HepG2 (cell line): ENCODE results near the gene ITM2B. TPM values are rescaled to one million over a fixed set of nuclear protein-coding genes. Genes with fewer than 3 reads are reported as not detected.
A peak's percentile ranks its signal among the peaks of the same experiment; 100 is the strongest.

ENCODE experiments used
- CSRNP2 ChIP-seq: sonication (generic); formaldehyde crosslinking; conservative IDR thresholded peaks from 2 replicates; pipeline ENCODE4 v1.8.0; 2022; ENCODE audit warnings: low read depth, missing genetic modification reagents
- HMGXB3 ChIP-seq: sonication (generic); formaldehyde crosslinking; IDR thresholded peaks from 2 replicates; pipeline ENCODE4 v1.4.0; 2020; ENCODE audit warnings: missing genetic modification reagents, borderline replicate concordance
- NFAT5 ChIP-seq: sonication (generic); formaldehyde crosslinking; IDR thresholded peaks from 2 replicates; pipeline ENCODE4 v1.4.0; 2020; ENCODE audit warnings: missing genetic modification reagents
- PHF21A ChIP-seq: sonication (generic); formaldehyde crosslinking; IDR thresholded peaks from 2 replicates; pipeline ENCODE4 v1.5.0; 2020; ENCODE audit warnings: mild to moderate bottlenecking, missing genetic modification reagents
- SP2 ChIP-seq: sonication (generic); formaldehyde crosslinking; IDR thresholded peaks from 2 replicates; pipeline ENCODE4 v1.5.1; 2020; ENCODE audit warnings: mild to moderate bottlenecking, missing genetic modification reagents
- ZFP41 ChIP-seq: sonication (generic); formaldehyde crosslinking; IDR thresholded peaks from 2 replicates; pipeline ENCODE4 v1.4.0; 2020; ENCODE audit warnings: mild to moderate bottlenecking, missing genetic modification reagents, borderline replicate concordance
- ZNF678 ChIP-seq: sonication (generic); formaldehyde crosslinking; IDR thresholded peaks from 2 replicates; pipeline ENCODE4 v1.4.0; 2020; ENCODE audit warnings: mild to moderate bottlenecking, missing genetic modification reagents
- polyA plus RNA-seq, 8 experiments: library from polyadenylated mRNA; depleted of rRNA in 3 of 8; stranded (reverse) in 7 of 8; unstranded in 1 of 8; fragments of >200 nt; fragmentation: Illumina TruSeq in 4 of 8; extraction: Trizol in 4 of 8; gene quantifications; 2 replicates each; pipeline versions ENCODE4 v1.2.1 to v1.2.3, GENCODE V29; 2011 to 2016; ENCODE audit warnings: low read depth in 4 of 8, missing spikeins in 1 of 8, mixed read lengths in 1 of 8; ENCODE audit not compliant: insufficient read depth in 1 of 8
- total RNA-seq, 5 experiments: library from RNA; depleted of rRNA; stranded (reverse); fragments of >200 nt; fragmentation: Illumina TruSeq; extraction: Trizol; gene quantifications; 2 replicates each; pipeline ENCODE4 v1.2.3, GENCODE V29; 2016; ENCODE audit warnings: low read depth in 1 of 5
- TF ChIP-seq, protein P1 (sequence below): sonication (generic); formaldehyde crosslinking; conservative IDR thresholded peaks from 2 replicates; pipeline ENCODE4 v1.5.0; 2020; ENCODE audit warnings: missing genetic modification reagents
- TF ChIP-seq, protein P2 (sequence below): IDR thresholded peaks from 2 replicates; pipeline ENCODE4 v1.4.0; 2020; ENCODE audit warnings: mild to moderate bottlenecking, missing genetic modification reagents

Gene ITM2B
- total and polyA plus RNA-seq, 2 of the 13 experiments (the other 11 are each of a cell fraction or from before 2014, with no cell fraction given), result 158 to 373 TPM

DNA sequence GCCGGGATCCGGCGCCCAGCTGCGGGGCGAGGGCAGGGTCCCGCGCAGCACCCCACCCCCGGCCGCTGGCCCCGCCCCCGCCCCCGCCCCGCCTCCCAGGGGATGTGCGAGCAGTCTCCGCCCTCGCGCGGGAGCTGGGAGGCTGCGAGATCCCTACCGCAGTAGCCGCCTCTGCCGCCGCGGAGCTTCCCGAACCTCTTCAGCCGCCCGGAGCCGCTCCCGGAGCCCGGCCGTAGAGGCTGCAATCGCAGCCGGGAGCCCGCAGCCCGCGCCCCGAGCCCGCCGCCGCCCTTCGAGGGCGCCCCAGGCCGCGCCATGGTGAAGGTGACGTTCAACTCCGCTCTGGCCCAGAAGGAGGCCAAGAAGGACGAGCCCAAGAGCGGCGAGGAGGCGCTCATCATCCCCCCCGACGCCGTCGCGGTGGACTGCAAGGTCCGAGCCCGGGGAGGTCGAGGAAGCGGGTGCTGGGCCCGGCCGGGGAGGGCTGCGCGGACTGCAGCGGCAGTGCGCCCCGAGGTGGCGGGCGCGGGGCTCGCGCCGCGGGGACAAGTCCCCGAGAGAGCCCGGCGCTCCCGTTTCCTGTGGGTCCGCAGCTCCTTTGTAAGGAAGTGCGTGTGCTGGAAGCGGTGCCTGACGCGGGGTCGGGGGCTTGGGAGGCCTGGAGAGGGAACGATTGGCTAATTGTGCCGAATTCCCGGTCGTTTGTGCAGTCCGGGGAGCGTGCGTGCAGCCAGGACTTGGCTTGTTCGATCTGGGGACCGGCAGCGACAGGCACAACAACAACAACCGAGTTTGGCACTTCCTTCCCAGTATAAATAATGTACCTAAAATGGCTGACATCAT lies at the start of gene ITM2B (continued):
- peak; percentile 71; the same call in 1 of the 2 replicates for TF ChIP-seq NFAT5
- TF ChIP-seq SP2 (CRISPR knock-in tag), result no peak
- no peak for TF ChIP-seq HMGXB3 (CRISPR knock-in tag)
- no peak for TF ChIP-seq ZNF678 (CRISPR knock-in tag)
- TF ChIP-seq PHF21A (CRISPR knock-in tag), result peak; percentile 48; the same call in 1 of the 2 replicates
- TF ChIP-seq ZFP41, result no peak
- no peak for TF ChIP-seq CSRNP2 (CRISPR knock-in tag)
- TF ChIP-seq, protein P1, sequence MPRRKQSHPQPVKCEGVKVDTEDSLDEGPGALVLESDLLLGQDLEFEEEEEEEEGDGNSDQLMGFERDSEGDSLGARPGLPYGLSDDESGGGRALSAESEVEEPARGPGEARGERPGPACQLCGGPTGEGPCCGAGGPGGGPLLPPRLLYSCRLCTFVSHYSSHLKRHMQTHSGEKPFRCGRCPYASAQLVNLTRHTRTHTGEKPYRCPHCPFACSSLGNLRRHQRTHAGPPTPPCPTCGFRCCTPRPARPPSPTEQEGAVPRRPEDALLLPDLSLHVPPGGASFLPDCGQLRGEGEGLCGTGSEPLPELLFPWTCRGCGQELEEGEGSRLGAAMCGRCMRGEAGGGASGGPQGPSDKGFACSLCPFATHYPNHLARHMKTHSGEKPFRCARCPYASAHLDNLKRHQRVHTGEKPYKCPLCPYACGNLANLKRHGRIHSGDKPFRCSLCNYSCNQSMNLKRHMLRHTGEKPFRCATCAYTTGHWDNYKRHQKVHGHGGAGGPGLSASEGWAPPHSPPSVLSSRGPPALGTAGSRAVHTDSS (CRISPR knock-in tag), result no peak; the same call in 1 of the 2 replicates
- TF ChIP-seq, protein P2, sequence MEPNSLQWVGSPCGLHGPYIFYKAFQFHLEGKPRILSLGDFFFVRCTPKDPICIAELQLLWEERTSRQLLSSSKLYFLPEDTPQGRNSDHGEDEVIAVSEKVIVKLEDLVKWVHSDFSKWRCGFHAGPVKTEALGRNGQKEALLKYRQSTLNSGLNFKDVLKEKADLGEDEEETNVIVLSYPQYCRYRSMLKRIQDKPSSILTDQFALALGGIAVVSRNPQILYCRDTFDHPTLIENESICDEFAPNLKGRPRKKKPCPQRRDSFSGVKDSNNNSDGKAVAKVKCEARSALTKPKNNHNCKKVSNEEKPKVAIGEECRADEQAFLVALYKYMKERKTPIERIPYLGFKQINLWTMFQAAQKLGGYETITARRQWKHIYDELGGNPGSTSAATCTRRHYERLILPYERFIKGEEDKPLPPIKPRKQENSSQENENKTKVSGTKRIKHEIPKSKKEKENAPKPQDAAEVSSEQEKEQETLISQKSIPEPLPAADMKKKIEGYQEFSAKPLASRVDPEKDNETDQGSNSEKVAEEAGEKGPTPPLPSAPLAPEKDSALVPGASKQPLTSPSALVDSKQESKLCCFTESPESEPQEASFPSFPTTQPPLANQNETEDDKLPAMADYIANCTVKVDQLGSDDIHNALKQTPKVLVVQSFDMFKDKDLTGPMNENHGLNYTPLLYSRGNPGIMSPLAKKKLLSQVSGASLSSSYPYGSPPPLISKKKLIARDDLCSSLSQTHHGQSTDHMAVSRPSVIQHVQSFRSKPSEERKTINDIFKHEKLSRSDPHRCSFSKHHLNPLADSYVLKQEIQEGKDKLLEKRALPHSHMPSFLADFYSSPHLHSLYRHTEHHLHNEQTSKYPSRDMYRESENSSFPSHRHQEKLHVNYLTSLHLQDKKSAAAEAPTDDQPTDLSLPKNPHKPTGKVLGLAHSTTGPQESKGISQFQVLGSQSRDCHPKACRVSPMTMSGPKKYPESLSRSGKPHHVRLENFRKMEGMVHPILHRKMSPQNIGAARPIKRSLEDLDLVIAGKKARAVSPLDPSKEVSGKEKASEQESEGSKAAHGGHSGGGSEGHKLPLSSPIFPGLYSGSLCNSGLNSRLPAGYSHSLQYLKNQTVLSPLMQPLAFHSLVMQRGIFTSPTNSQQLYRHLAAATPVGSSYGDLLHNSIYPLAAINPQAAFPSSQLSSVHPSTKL, result no peak; the same call in 1 of the 2 replicates
